HepG2 (cell line): Measurements from ENCODE around the gene CDC34. TPM values are rescaled to one million over a fixed set of nuclear protein-coding genes. Genes with fewer than 3 reads are reported as not detected.

Experiments used
- ERF ChIP-seq: IDR thresholded peaks from 2 replicates; pipeline ENCODE4 v1.6.1; 2018; ENCODE audit warnings: missing biosample characterization, missing genetic modification reagents
- IKZF1 ChIP-seq: fragments of 450-650 bp; IDR thresholded peaks from 2 replicates; pipeline ENCODE4 v1.7.1; 2016
- JUN ChIP-seq: sonication (generic); formaldehyde crosslinking; IDR thresholded peaks from 2 replicates; pipeline ENCODE4 v1.4.0; 2020; ENCODE audit warnings: mild to moderate bottlenecking, missing genetic modification reagents
- KLF9 ChIP-seq: IDR thresholded peaks from 2 replicates; pipeline ENCODE4 v1.6.1; 2016; ENCODE audit warnings: low read depth
- LCORL ChIP-seq, 2 experiments: fragments of 450-650 bp in 1 of 2; sonication (generic) in 1 of 2; formaldehyde crosslinking in 1 of 2; IDR thresholded peaks; 2 replicates each; pipeline versions ENCODE4 v1.5.0 to v1.6.1; 2017 to 2020; ENCODE audit warnings: antibody characterized with exemption in 1 of 2, missing genetic modification reagents in 1 of 2
- MIXL1 ChIP-seq: IDR thresholded peaks from 2 replicates; pipeline ENCODE4 v1.6.1; 2016
- PAWR ChIP-seq: sonication (generic); formaldehyde crosslinking; IDR thresholded peaks from 2 replicates; pipeline ENCODE4 v1.4.0; 2020; ENCODE audit warnings: missing genetic modification reagents, mild to moderate bottlenecking, borderline replicate concordance
- PCBP2 ChIP-seq: fragments of 200-400 bp; formaldehyde crosslinking; optimal IDR thresholded peaks from 2 replicates; pipeline ENCODE3; 2018; ENCODE audit warnings: low read length, low read depth; ENCODE audit not compliant: poor library complexity, severe bottlenecking
- RBM22 ChIP-seq: fragments of 200-400 bp; formaldehyde crosslinking; optimal IDR thresholded peaks from 2 replicates; pipeline ENCODE3; 2017; ENCODE audit warnings: mild to moderate bottlenecking, low read length, moderate library complexity
- RCOR2 ChIP-seq: IDR thresholded peaks from 2 replicates; pipeline ENCODE4 v1.6.1; 2016; ENCODE audit warnings: missing biosample characterization, missing genetic modification reagents
- ZNF317 ChIP-seq: sonication (generic); formaldehyde crosslinking; IDR thresholded peaks from 2 replicates; pipeline ENCODE4 v1.5.0; 2020; ENCODE audit warnings: mild to moderate bottlenecking, missing genetic modification reagents
- ZNF883 ChIP-seq: sonication (generic); formaldehyde crosslinking; IDR thresholded peaks from 2 replicates; pipeline ENCODE4 v1.5.1; 2020; ENCODE audit warnings: mild to moderate bottlenecking, missing genetic modification reagents; ENCODE audit errors: not compliant biosample characterization
- polyA plus RNA-seq, 8 experiments: library from polyadenylated mRNA; depleted of rRNA in 3 of 8; stranded (reverse) in 7 of 8; unstranded in 1 of 8; fragments of >200 nt; fragmentation: Illumina TruSeq in 4 of 8; extraction: Trizol in 4 of 8; gene quantifications; 2 replicates each; pipeline versions ENCODE4 v1.2.1 to v1.2.3, GENCODE V29; 2011 to 2016; ENCODE audit warnings: low read depth in 4 of 8, missing spikeins in 1 of 8, mixed read lengths in 1 of 8; ENCODE audit not compliant: insufficient read depth in 1 of 8
- total RNA-seq, 5 experiments: library from RNA; depleted of rRNA; stranded (reverse); fragments of >200 nt; fragmentation: Illumina TruSeq; extraction: Trizol; gene quantifications; 2 replicates each; pipeline ENCODE4 v1.2.3, GENCODE V29; 2016; ENCODE audit warnings: low read depth in 1 of 5
- TF ChIP-seq, protein P1 (sequence below): sonication (generic); formaldehyde crosslinking; IDR thresholded peaks from 2 replicates; pipeline ENCODE4 v1.5.1; 2020; ENCODE audit warnings: mild to moderate bottlenecking, moderate library complexity, missing genetic modification reagents
- TF ChIP-seq, protein P2 (sequence below), 2 experiments: IDR thresholded peaks; 2 replicates each; pipeline ENCODE4 v1.6.1; 2011 to 2012; ENCODE audit warnings: low read length in 2 of 2, borderline replicate concordance in 1 of 2, low read depth in 1 of 2, mild to moderate bottlenecking in 1 of 2, moderate library complexity in 1 of 2
- TF ChIP-seq, protein P3 (sequence below): sonication (generic); formaldehyde crosslinking; IDR thresholded peaks from 2 replicates; pipeline ENCODE4 v1.9.0; 2022; ENCODE audit warnings: low read depth, missing genetic modification reagents
- TF ChIP-seq, protein P4 (sequence below): sonication (generic); formaldehyde crosslinking; IDR thresholded peaks from 2 replicates; pipeline ENCODE4 v1.4.0; 2020; ENCODE audit warnings: missing genetic modification reagents
- TF ChIP-seq, protein P5 (sequence below): sonication (generic); formaldehyde crosslinking; IDR thresholded peaks from 2 replicates; pipeline ENCODE4 v1.5.1; 2020; ENCODE audit warnings: missing genetic modification reagents, mild to moderate bottlenecking, borderline replicate concordance

CDC34 gene
- total and polyA plus RNA-seq, 2 of the 13 experiments (the other 11 are each of a cell fraction or from before 2014, with no cell fraction given), result 138 to 150 TPM

DNA sequence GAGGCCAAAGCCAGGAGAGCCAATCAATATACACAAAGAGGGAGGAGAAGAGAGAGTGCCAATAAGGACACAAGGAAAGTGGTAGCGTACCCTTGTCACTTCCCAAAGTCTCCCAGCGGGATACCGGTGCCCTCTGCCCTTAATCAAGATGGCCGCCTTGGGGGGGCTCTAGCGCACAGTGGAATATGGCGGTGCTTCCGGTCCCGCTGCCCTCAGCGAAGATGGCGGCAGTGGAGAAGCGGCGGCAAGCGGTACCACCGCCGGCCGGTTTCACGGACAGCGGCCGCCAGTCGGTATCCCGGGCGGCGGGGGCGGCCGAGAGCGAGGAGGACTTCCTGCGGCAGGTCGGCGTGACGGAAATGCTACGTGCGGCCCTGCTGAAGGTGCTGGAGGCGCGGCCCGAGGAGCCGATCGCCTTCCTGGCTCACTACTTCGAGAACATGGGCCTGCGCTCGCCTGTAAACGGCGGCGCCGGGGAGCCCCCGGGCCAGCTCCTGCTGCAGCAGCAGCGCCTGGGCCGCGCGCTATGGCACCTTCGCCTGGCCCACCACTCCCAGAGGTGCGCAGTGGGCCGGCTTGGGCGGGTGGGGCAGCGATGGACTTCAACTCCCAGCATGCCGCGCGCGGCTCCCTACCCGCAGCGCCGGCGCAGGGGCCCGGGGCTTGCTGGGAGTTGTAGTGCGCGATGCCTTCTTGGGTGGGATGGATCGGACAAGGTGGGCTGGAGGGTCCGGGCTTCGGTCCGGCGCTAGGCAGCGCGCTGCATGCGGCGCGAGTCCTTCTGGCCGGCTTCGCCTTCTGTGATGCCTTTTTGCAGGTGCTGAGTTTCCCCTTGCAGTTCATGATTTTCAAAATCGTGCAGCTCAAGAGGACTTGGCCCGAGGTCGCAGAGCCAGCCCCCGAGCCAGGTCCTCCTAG lies 24.0 kb upstream of the CDC34 start, which contains the start of gene TPGS1 (continued):
- TF ChIP-seq, protein P1, sequence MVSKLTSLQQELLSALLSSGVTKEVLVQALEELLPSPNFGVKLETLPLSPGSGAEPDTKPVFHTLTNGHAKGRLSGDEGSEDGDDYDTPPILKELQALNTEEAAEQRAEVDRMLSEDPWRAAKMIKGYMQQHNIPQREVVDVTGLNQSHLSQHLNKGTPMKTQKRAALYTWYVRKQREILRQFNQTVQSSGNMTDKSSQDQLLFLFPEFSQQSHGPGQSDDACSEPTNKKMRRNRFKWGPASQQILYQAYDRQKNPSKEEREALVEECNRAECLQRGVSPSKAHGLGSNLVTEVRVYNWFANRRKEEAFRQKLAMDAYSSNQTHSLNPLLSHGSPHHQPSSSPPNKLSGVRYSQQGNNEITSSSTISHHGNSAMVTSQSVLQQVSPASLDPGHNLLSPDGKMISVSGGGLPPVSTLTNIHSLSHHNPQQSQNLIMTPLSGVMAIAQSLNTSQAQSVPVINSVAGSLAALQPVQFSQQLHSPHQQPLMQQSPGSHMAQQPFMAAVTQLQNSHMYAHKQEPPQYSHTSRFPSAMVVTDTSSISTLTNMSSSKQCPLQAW (CRISPR knock-in tag), result peak; percentile 68
- 0 out of 2 replicates have a peak, but pooled peaks have one; percentile 26 for TF ChIP-seq RCOR2 (CRISPR knock-in tag)
- no peak for TF ChIP-seq PAWR (CRISPR knock-in tag)
- no peak for TF ChIP-seq IKZF1
- TF ChIP-seq, protein P2, sequence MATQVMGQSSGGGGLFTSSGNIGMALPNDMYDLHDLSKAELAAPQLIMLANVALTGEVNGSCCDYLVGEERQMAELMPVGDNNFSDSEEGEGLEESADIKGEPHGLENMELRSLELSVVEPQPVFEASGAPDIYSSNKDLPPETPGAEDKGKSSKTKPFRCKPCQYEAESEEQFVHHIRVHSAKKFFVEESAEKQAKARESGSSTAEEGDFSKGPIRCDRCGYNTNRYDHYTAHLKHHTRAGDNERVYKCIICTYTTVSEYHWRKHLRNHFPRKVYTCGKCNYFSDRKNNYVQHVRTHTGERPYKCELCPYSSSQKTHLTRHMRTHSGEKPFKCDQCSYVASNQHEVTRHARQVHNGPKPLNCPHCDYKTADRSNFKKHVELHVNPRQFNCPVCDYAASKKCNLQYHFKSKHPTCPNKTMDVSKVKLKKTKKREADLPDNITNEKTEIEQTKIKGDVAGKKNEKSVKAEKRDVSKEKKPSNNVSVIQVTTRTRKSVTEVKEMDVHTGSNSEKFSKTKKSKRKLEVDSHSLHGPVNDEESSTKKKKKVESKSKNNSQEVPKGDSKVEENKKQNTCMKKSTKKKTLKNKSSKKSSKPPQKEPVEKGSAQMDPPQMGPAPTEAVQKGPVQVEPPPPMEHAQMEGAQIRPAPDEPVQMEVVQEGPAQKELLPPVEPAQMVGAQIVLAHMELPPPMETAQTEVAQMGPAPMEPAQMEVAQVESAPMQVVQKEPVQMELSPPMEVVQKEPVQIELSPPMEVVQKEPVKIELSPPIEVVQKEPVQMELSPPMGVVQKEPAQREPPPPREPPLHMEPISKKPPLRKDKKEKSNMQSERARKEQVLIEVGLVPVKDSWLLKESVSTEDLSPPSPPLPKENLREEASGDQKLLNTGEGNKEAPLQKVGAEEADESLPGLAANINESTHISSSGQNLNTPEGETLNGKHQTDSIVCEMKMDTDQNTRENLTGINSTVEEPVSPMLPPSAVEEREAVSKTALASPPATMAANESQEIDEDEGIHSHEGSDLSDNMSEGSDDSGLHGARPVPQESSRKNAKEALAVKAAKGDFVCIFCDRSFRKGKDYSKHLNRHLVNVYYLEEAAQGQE (IDR thresholded peaks at IDR 0.05; ENCODE audit: borderline replicate concordance in 1 of 2, low read depth in 1 of 2, low read length in 2 of 2), result no peak
- peak; percentile 79; the same call in 1 of the 2 replicates for TF ChIP-seq LCORL (IDR thresholded peaks at IDR 0.05)
- peak; percentile 50; the same call in 1 of the 2 replicates for TF ChIP-seq LCORL (CRISPR knock-in tag; IDR thresholded peaks at IDR 0.05)
- no peak for TF ChIP-seq ZNF883 (CRISPR knock-in tag)
- TF ChIP-seq RBM22, result no peak
- no peak for TF ChIP-seq PCBP2
- TF ChIP-seq JUN (CRISPR knock-in tag), result no peak
- TF ChIP-seq, protein P3, sequence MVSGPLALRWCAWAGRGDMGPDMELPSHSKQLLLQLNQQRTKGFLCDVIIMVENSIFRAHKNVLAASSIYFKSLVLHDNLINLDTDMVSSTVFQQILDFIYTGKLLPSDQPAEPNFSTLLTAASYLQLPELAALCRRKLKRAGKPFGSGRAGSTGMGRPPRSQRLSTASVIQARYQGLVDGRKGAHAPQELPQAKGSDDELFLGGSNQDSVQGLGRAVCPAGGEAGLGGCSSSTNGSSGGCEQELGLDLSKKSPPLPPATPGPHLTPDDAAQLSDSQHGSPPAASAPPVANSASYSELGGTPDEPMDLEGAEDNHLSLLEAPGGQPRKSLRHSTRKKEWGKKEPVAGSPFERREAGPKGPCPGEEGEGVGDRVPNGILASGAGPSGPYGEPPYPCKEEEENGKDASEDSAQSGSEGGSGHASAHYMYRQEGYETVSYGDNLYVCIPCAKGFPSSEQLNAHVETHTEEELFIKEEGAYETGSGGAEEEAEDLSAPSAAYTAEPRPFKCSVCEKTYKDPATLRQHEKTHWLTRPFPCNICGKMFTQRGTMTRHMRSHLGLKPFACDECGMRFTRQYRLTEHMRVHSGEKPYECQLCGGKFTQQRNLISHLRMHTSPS (CRISPR knock-in tag), result no peak
- TF ChIP-seq ZNF317, result peak; percentile 52; the same call in 1 of the 2 replicates
- TF ChIP-seq, protein P4, sequence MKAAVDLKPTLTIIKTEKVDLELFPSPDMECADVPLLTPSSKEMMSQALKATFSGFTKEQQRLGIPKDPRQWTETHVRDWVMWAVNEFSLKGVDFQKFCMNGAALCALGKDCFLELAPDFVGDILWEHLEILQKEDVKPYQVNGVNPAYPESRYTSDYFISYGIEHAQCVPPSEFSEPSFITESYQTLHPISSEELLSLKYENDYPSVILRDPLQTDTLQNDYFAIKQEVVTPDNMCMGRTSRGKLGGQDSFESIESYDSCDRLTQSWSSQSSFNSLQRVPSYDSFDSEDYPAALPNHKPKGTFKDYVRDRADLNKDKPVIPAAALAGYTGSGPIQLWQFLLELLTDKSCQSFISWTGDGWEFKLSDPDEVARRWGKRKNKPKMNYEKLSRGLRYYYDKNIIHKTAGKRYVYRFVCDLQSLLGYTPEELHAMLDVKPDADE, result no peak
- TF ChIP-seq, protein P5, sequence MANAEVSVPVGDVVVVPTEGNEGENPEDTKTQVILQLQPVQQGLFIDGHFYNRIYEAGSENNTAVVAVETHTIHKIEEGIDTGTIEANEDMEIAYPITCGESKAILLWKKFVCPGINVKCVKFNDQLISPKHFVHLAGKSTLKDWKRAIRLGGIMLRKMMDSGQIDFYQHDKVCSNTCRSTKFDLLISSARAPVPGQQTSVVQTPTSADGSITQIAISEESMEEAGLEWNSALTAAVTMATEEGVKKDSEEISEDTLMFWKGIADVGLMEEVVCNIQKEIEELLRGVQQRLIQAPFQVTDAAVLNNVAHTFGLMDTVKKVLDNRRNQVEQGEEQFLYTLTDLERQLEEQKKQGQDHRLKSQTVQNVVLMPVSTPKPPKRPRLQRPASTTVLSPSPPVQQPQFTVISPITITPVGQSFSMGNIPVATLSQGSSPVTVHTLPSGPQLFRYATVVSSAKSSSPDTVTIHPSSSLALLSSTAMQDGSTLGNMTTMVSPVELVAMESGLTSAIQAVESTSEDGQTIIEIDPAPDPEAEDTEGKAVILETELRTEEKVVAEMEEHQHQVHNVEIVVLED, result peak; percentile 73; the same call in 1 of the 2 replicates
- TF ChIP-seq MIXL1 (CRISPR knock-in tag), result no peak; the same call in 1 of the 2 replicates
- peak; percentile 59; the same call in 1 of the 2 replicates for TF ChIP-seq ERF (CRISPR knock-in tag)
- no peak for TF ChIP-seq KLF9
